Mesenchymal stem cell (in vitro differentiated cells and primary cell): ENCODE data around the gene HEPHL1.

Experiments used
- DNase-seq: peaks from one replicate; pipeline ENCODE4 v3.0.0-alpha.2; 2013
- H2AFZ ChIP-seq: one replicate; pipeline ENCODE4 v1.6.1; 2013; ENCODE audit warnings: low read depth, mild to moderate bottlenecking, control low read depth, inconsistent platforms, low read length, moderate library complexity
- H2AK5ac ChIP-seq: 2 replicates; pipeline ENCODE4 v1.6.1; 2013; ENCODE audit warnings: low read length, moderate library complexity, mild to moderate bottlenecking, inconsistent platforms; ENCODE audit not compliant: severe bottlenecking
- H2BK120ac ChIP-seq: one replicate; pipeline ENCODE4 v1.6.1; 2013; ENCODE audit warnings: low read depth, mild to moderate bottlenecking, inconsistent platforms, low read length, moderate library complexity
- H2BK12ac ChIP-seq, 2 experiments: one replicate each; pipeline ENCODE4 v1.6.1; 2013; ENCODE audit warnings: inconsistent platforms in 2 of 2, low read length in 2 of 2, mild to moderate bottlenecking in 2 of 2, moderate library complexity in 2 of 2, control low read depth in 1 of 2
- H2BK15ac ChIP-seq: one replicate; pipeline ENCODE4 v1.6.1; 2013; ENCODE audit warnings: mild to moderate bottlenecking, low read depth, inconsistent platforms; ENCODE audit not compliant: poor library complexity, severe bottlenecking
- H2BK5ac ChIP-seq: 2 replicates; pipeline ENCODE4 v1.6.1; 2013; ENCODE audit warnings: low read depth, mild to moderate bottlenecking, low read length, control low read depth, inconsistent platforms; ENCODE audit not compliant: poor library complexity, severe bottlenecking
- H3K14ac ChIP-seq, 2 experiments: one replicate each; pipeline ENCODE4 v1.6.1; 2013; ENCODE audit warnings: inconsistent platforms in 2 of 2, low read length in 2 of 2, control low read depth in 1 of 2, mild to moderate bottlenecking in 1 of 2, moderate library complexity in 1 of 2
- H3K18ac ChIP-seq, 2 experiments: one replicate each; pipeline ENCODE4 v1.6.1; 2013; ENCODE audit warnings: inconsistent platforms in 2 of 2, low read length in 2 of 2, control low read depth in 1 of 2, low read depth in 1 of 2, mild to moderate bottlenecking in 1 of 2
- H3K23ac ChIP-seq, 2 experiments: one replicate each; pipeline ENCODE4 v1.6.1; 2013; ENCODE audit warnings: inconsistent platforms in 2 of 2, low read length in 2 of 2, mild to moderate bottlenecking in 2 of 2, moderate library complexity in 2 of 2, control low read depth in 1 of 2
- H3K27ac ChIP-seq: 2 replicates; pipeline ENCODE4 v1.5.1; 2013; ENCODE audit warnings: mild to moderate bottlenecking, moderate library complexity, low read length, control low read depth, inconsistent platforms; ENCODE audit not compliant: poor library complexity, severe bottlenecking
- H3K27me3 ChIP-seq, 2 experiments: 2 replicates each; pipeline versions ENCODE4 v1.6.1 to v1.7.0; 2013; ENCODE audit warnings: low read length in 2 of 2, mild to moderate bottlenecking in 2 of 2, moderate library complexity in 2 of 2, control low read depth in 1 of 2, inconsistent platforms in 1 of 2; ENCODE audit not compliant: control insufficient read depth in 1 of 2, insufficient read depth in 1 of 2
- H3K36me3 ChIP-seq, 2 experiments: 2 replicates each; pipeline versions ENCODE4 v1.6.1 to v1.7.0; 2013; ENCODE audit warnings: low read length in 2 of 2, control low read depth in 1 of 2, inconsistent platforms in 1 of 2, low read depth in 1 of 2, mild to moderate bottlenecking in 1 of 2; ENCODE audit not compliant: insufficient read depth in 2 of 2, control insufficient read depth in 1 of 2
- H3K4ac ChIP-seq, 2 experiments: one replicate each; pipeline ENCODE4 v1.6.1; 2013; ENCODE audit warnings: inconsistent platforms in 2 of 2, low read length in 2 of 2, mild to moderate bottlenecking in 2 of 2, moderate library complexity in 2 of 2, control low read depth in 1 of 2, low read depth in 1 of 2
- H3K4me1 ChIP-seq: 2 replicates; pipeline ENCODE4 v1.6.1; 2013; ENCODE audit warnings: low read depth, low read length, control low read depth; ENCODE audit not compliant: control insufficient read depth, insufficient read depth
- H3K4me2 ChIP-seq: 2 replicates; pipeline ENCODE4 v1.6.1; 2013; ENCODE audit warnings: low read length, mild to moderate bottlenecking, inconsistent platforms; ENCODE audit not compliant: poor library complexity, severe bottlenecking
- H3K4me3 ChIP-seq, 2 experiments: 2 replicates each; pipeline versions ENCODE4 v1.5.1 to v1.7.0; 2013; ENCODE audit warnings: low read length in 2 of 2, mild to moderate bottlenecking in 2 of 2, control low read depth in 1 of 2, low read depth in 1 of 2; ENCODE audit not compliant: insufficient read depth in 1 of 2
- H3K79me1 ChIP-seq: replicated peaks from 2 replicates; pipeline ENCODE4 v1.6.1; 2013; ENCODE audit warnings: mild to moderate bottlenecking, control low read depth, low read length, inconsistent platforms; ENCODE audit not compliant: poor library complexity, severe bottlenecking
- H3K9ac ChIP-seq: 2 replicates; pipeline ENCODE4 v1.7.0; 2013; ENCODE audit warnings: mild to moderate bottlenecking, low read length, moderate library complexity
- H3K9me3 ChIP-seq: 2 replicates; pipeline ENCODE4 v1.7.0; 2013; ENCODE audit warnings: mild to moderate bottlenecking, low read length; ENCODE audit not compliant: control insufficient read depth
- H4K8ac ChIP-seq: one replicate; pipeline ENCODE4 v1.6.1; 2013; ENCODE audit warnings: inconsistent platforms, mild to moderate bottlenecking, low read length, moderate library complexity
- H4K91ac ChIP-seq: one replicate; pipeline ENCODE4 v1.6.1; 2013; ENCODE audit warnings: mild to moderate bottlenecking, low read length, inconsistent platforms
- WGBS: methylation state at CpG from one replicate; pipeline ENCODE4 v1.1.7; 2013; ENCODE audit warnings: mixed read lengths; 5-methylcytosine and 5-hydroxymethylcytosine counted together

The HEPHL1 gene

GRCh38 chr11:94043241-94043640, 22.1 kb downstream of the HEPHL1 start:
- H2BK15ac ChIP-seq, result no peak overlapping the region
- H3K4ac ChIP-seq, result no peak overlapping the region
- no peaks in the 10 kb centered on the region for H3K36me3 ChIP-seq
- no peak overlapping the region for H2AFZ ChIP-seq
- H3K4me3 ChIP-seq, result no peak overlapping the region
- H2BK120ac ChIP-seq, result no peak overlapping the region
- no peak overlapping the region for H2BK5ac ChIP-seq
- H3K18ac ChIP-seq, result no peak overlapping the region
- H3K4me2 ChIP-seq, result no peak overlapping the region
- no peak overlapping the region for H2BK12ac ChIP-seq
- no peaks in the 10 kb centered on the region for H3K4me1 ChIP-seq
- no peak overlapping the region for H3K23ac ChIP-seq
- H3K79me1 ChIP-seq, result no peaks in the 10 kb centered on the region
- H3K9me3 ChIP-seq, result no peaks in the 10 kb centered on the region
- H3K27me3 ChIP-seq, result peaks cover 0 to 5% of the 10 kb centered on the region in 2 experiments
- no peak overlapping the region for H3K27ac ChIP-seq
- 72% methylated on average over 3 of the region's 3 CpGs for WGBS
- H3K14ac ChIP-seq, result no peak overlapping the region
- no peak overlapping the region for H3K9ac ChIP-seq
- no peak overlapping the region for H4K8ac ChIP-seq
- no peak overlapping the region for H4K91ac ChIP-seq
- no peak overlapping the region for H2AK5ac ChIP-seq
- no peak for DNase-seq

GRCh38 chr11:94046796-94047195, 25.6 kb downstream of the HEPHL1 start:
- Histone ChIP-seq H3K14ac (no peak overlapping the region), H4K91ac (no peak overlapping the region), H3K27me3 (peaks cover 0 to 5% of the 10 kb centered on the region in 2 experiments), H2BK5ac (no peak overlapping the region), H3K27ac (no peak overlapping the region), H3K9ac (no peak overlapping the region), H2BK120ac (no peak overlapping the region), H3K18ac (no peak overlapping the region), H3K4me1 (no peaks in the 10 kb centered on the region), H3K36me3 (no peaks in the 10 kb centered on the region), H3K4ac (no peak overlapping the region), H3K23ac (no peak overlapping the region), H3K79me1 (no peaks in the 10 kb centered on the region), H4K8ac (no peak overlapping the region), H2BK15ac (no peak overlapping the region), H2AK5ac (no peak overlapping the region), H3K4me2 (no peak overlapping the region), H2AFZ (no peak overlapping the region), H3K4me3 (no peak overlapping the region), H3K9me3 (no peaks in the 10 kb centered on the region), H2BK12ac (no peak overlapping the region)
- DNase-seq, result no peak
- WGBS, result 68% methylated on average over 1 of the region's 1 CpG

GRCh38 chr11:94048032-94048709, 27.0 kb downstream of the HEPHL1 start:
- H3K4me3 ChIP-seq, result no peak overlapping the region
- no peak overlapping the region for H3K9ac ChIP-seq
- H3K18ac ChIP-seq, result no peak overlapping the region
- H2BK5ac ChIP-seq, result no peak overlapping the region
- no peak overlapping the region for H2BK12ac ChIP-seq
- H4K8ac ChIP-seq, result no peak overlapping the region
- no peaks in the 10 kb centered on the region for H3K79me1 ChIP-seq
- H2AK5ac ChIP-seq, result no peak overlapping the region
- no peaks in the 10 kb centered on the region for H3K4me1 ChIP-seq
- H3K27me3 ChIP-seq, result peaks cover 0 to 5% of the 10 kb centered on the region in 2 experiments
- H3K4me2 ChIP-seq, result no peak overlapping the region
- no peaks in the 10 kb centered on the region for H3K36me3 ChIP-seq
- no peak overlapping the region for H3K14ac ChIP-seq
- H2BK120ac ChIP-seq, result no peak overlapping the region
- no peak for DNase-seq
- no peak overlapping the region for H3K4ac ChIP-seq
- 80% methylated on average over 1 of the region's 2 CpGs for WGBS
- H4K91ac ChIP-seq, result no peak overlapping the region
- no peak overlapping the region for H3K27ac ChIP-seq
- H3K23ac ChIP-seq, result no peak overlapping the region
- peaks cover 2% of the 10 kb centered on the region for H3K9me3 ChIP-seq
- no peak overlapping the region for H2AFZ ChIP-seq
- H2BK15ac ChIP-seq, result no peak overlapping the region

DNA sequence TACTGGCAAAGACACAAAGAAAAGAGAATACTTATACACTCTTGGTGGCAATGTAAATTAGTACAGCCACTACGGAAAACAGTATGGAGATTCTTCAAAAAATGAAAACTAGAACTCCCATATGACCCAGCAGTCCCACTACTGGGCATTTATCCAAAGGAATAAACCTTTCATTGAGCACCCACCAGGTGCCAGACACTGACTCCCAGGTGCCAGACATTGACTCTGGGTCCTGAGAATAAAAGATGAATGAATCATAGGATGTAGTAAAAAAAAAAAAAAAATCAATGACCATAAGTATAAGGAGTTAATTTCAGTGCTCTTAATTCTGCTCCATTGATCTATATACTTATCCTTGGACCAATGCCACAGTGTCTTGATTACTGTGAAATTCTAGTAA, 28.2 kb downstream of the HEPHL1 start:
- H3K23ac ChIP-seq, result no peak overlapping the region
- no peak overlapping the region for H3K4me2 ChIP-seq
- H2AK5ac ChIP-seq, result no peak overlapping the region
- no peaks in the 10 kb centered on the region for H3K27me3 ChIP-seq
- no peak overlapping the region for H2BK15ac ChIP-seq
- H2BK12ac ChIP-seq, result no peak overlapping the region
- no peak overlapping the region for H2BK5ac ChIP-seq
- WGBS, result 89% methylated on average over 1 of the region's 1 CpG
- H4K91ac ChIP-seq, result no peak overlapping the region
- no peak overlapping the region for H2BK120ac ChIP-seq
- H3K4me1 ChIP-seq, result no peaks in the 10 kb centered on the region
- H4K8ac ChIP-seq, result no peak overlapping the region
- no peaks in the 10 kb centered on the region for H3K36me3 ChIP-seq
- no peak overlapping the region for H3K14ac ChIP-seq
- no peaks in the 10 kb centered on the region for H3K79me1 ChIP-seq
- no peak overlapping the region for H3K4me3 ChIP-seq
- H3K9me3 ChIP-seq, result peaks cover 2% of the 10 kb centered on the region
- H2AFZ ChIP-seq, result no peak overlapping the region
- H3K4ac ChIP-seq, result no peak overlapping the region
- no peak overlapping the region for H3K27ac ChIP-seq
- no peak for DNase-seq
- no peak overlapping the region for H3K9ac ChIP-seq
- H3K18ac ChIP-seq, result no peak overlapping the region
